Measurements from ENCODE around the gene SEC24C.

SEC24C gene

DNA sequence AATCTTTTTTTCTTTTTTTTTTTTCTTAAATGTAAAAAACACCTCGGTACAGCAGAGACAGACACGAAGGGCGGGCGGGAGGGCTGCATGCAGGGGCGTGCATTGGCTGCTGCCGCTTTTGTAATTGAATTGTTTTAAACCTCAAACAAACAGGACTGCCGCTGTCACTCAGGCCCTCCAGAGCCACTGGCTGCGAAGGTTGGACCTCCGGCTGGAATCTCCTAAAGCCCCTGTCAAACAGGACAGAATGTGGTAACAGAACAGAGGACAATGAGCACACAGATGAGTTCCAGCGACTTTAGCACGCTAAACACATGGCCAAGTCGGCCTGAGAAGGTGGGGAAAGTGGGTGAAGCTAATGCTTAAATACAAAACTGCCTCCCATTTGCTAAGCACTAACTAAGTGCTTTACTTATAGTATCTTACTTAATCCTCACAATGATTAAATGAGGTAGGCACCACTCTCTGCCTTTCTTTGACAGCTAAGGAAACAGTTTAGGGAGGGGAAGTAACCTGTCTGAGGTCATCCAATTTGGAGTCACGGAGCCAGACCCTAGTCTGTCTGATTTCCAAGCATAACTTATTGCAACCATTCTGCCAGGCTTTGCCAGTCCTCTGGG is 70.2 kb downstream of the SEC24C start:
- no peak for DNase-seq (ENCODE audit: low spot score)

DNA sequence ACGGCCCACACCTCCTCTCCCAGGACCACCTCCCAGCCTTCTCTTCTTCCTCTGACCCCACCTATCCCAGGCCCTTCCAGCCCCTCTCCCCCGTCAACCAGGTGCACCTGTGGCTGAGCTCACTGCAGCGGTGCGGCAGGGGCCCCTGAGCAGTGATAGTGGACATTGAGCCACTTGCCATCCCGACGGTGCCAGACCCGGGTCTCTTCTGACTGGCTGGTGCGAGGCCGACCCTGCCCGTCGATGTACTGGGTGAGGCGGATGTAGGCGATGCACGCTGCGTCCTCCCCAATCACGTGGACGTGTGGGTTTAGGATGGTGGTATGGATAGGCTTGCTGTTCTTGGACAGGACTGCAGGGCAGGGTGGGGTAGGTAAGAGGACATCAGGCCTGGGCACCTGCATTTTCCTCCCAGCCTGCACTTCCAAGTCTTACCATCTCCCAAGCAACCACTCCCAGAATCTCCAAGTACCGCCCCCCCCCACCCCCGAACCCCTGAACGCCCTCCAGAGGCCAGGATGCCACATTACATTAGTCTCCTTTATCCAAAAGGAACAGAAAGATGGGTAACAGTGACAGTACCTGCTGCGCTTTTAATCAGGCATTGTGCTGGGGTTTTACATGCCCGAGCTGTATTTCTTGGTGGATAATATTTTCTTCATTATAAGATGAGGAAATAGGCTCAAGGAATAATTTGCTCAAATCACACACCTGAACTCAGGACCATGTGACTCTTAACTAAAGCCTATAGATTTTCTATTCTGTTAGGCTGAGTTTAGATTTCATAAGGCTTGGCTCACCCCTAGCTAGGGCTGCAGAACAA is 70.9 kb downstream of the SEC24C start:
- no peak for DNase-seq (ENCODE audit: low spot score)

DNA sequence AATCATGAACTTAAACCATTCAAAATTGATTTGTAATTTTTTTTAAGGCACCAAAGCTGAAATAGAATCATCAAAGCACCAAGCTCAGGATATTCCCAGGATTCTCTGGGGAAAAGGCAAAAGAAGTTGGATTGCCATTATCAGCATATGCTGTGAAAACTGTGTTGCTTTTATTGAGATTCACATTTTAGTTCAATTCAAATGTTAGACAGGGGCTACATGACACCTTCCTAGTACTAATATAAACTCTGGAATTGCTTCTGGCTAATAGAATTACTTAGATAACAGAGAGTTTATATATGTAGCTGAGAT is 71.5 kb downstream of the SEC24C start:
- no peak for DNase-seq (ENCODE audit: low spot score)

- no peak for DNase-seq (ENCODE audit: low spot score)
These were observed 73.0 kb downstream of the SEC24C start for GRCh38 chr10:73816917-73817729.

- DNase-seq (ENCODE audit: low spot score): no peak
These were observed 73.7 kb downstream of the SEC24C start for GRCh38 chr10:73817826-73818225.

DNA sequence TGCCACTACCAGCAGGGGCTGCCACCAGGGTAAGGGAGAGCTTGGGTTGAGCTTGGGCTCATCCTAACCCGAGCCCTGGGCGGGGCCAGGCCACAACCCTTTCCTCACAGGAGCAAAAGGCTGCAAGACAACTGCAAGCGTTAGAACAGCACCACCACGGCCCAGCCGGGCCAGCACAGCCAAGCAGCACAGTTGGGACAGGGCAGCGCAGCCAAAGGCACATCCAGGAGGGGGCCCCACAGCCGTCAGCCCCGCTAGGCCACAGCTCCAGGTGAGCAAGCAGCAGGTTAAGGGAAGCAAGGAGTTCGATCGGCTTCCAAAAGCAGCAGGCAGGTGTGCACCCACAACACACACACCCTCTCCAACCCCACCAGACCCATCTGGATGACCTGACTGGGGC is 74.2 kb downstream of the SEC24C start:
- DNase-seq (ENCODE audit: low spot score): no peak

GRCh38 chr10:73819081-73819480 is 74.9 kb downstream of the SEC24C start:
- DNase-seq (ENCODE audit: low spot score): no peak

GRCh38 chr10:73819513-73820093 is 75.4 kb downstream of the SEC24C start:
- no peak for DNase-seq (ENCODE audit: low spot score)

All from AG20443 (cell line).